ENCODE data around the gene GAL3ST1.
"Not testable (repeated sequence)": the region's sequence is repeated elsewhere in the genome, so short reads cannot be mapped to it uniquely, and the experiment has no call there.

The GAL3ST1 gene

GRCh38 chr22:30575859-30576258 lies 1.4 kb upstream of the GAL3ST1 start:
- no peak overlapping the region for H3K27ac ChIP-seq (ENCODE audit: low read depth, low read length)
- H3K4me1 ChIP-seq (ENCODE audit: control insufficient read depth, insufficient read depth, low read length, unreplicated experiment) = peaks cover 3% of the 10 kb centered on the region
- H2AFZ ChIP-seq (ENCODE audit: low read length, unreplicated experiment) = no peak overlapping the region
- H3K36me3 ChIP-seq (ENCODE audit: insufficient read depth, low read length) = no peaks in the 10 kb centered on the region
- H3K27me3 ChIP-seq (ENCODE audit: insufficient read depth, low read length) = no peaks in the 10 kb centered on the region
- H3K79me2 ChIP-seq (ENCODE audit: control insufficient read depth, insufficient read depth, low read length, unreplicated experiment) = no peaks in the 10 kb centered on the region
- H3K4me3 ChIP-seq (ENCODE audit: low read depth, low read length) = no peak overlapping the region

GRCh38 chr22:30574997-30575671 lies 669 bp upstream of the GAL3ST1 start:
- Histone ChIP-seq H3K4me3 (ENCODE audit: low read depth, low read length) (no peak overlapping the region), H3K27me3 (ENCODE audit: insufficient read depth, low read length) (no peaks in the 10 kb centered on the region), H3K79me2 (ENCODE audit: control insufficient read depth, insufficient read depth, low read length, unreplicated experiment) (no peaks in the 10 kb centered on the region), H3K27ac (ENCODE audit: low read depth, low read length) (peak overlapping the region; percentile 41; the same call in 1 of the 2 replicates), H2AFZ (ENCODE audit: low read length, unreplicated experiment) (no peak overlapping the region), H3K4me1 (ENCODE audit: control insufficient read depth, insufficient read depth, low read length, unreplicated experiment) (peaks cover 3% of the 10 kb centered on the region), H3K36me3 (ENCODE audit: insufficient read depth, low read length) (no peaks in the 10 kb centered on the region)

GRCh38 chr22:30573594-30574094 lies 821 bp downstream of the GAL3ST1 start:
- Histone ChIP-seq H2AFZ (ENCODE audit: low read length, unreplicated experiment) (no peak overlapping the region), H3K27me3 (ENCODE audit: insufficient read depth, low read length) (no peaks in the 10 kb centered on the region), H3K79me2 (ENCODE audit: control insufficient read depth, insufficient read depth, low read length, unreplicated experiment) (no peaks in the 10 kb centered on the region), H3K36me3 (ENCODE audit: insufficient read depth, low read length) (no peaks in the 10 kb centered on the region), H3K27ac (ENCODE audit: low read depth, low read length) (no peak overlapping the region), H3K4me1 (ENCODE audit: control insufficient read depth, insufficient read depth, low read length, unreplicated experiment) (peaks cover 3% of the 10 kb centered on the region), H3K4me3 (ENCODE audit: low read depth, low read length) (no peak overlapping the region)

- Histone ChIP-seq H3K4me1 (ENCODE audit: control insufficient read depth, insufficient read depth, low read length, unreplicated experiment) (peaks cover 3% of the 10 kb centered on the region), H3K36me3 (ENCODE audit: insufficient read depth, low read length) (no peaks in the 10 kb centered on the region), H3K27ac (ENCODE audit: low read depth, low read length) (no peak overlapping the region), H2AFZ (ENCODE audit: low read length, unreplicated experiment) (no peak overlapping the region), H3K79me2 (ENCODE audit: control insufficient read depth, insufficient read depth, low read length, unreplicated experiment) (no peaks in the 10 kb centered on the region), H3K27me3 (ENCODE audit: insufficient read depth, low read length) (no peaks in the 10 kb centered on the region), H3K4me3 (ENCODE audit: low read depth, low read length) (no peak overlapping the region)
Observed at GRCh38 chr22:30572840-30573593, 1.4 kb downstream of the GAL3ST1 start.

- Histone ChIP-seq H3K27me3 (ENCODE audit: insufficient read depth, low read length) (no peaks in the 10 kb centered on the region), H3K36me3 (ENCODE audit: insufficient read depth, low read length) (no peaks in the 10 kb centered on the region), H3K4me1 (ENCODE audit: control insufficient read depth, insufficient read depth, low read length, unreplicated experiment) (peaks cover 3% of the 10 kb centered on the region), H3K27ac (ENCODE audit: low read depth, low read length) (no peak overlapping the region), H3K4me3 (ENCODE audit: low read depth, low read length) (no peak overlapping the region), H2AFZ (ENCODE audit: low read length, unreplicated experiment) (no peak overlapping the region), H3K79me2 (ENCODE audit: control insufficient read depth, insufficient read depth, low read length, unreplicated experiment) (no peaks in the 10 kb centered on the region)
Observed at GRCh38 chr22:30572210-30572609, 2.3 kb downstream of the GAL3ST1 start.

- Histone ChIP-seq H3K4me3 (ENCODE audit: low read depth, low read length) (no peak overlapping the region), H3K36me3 (ENCODE audit: insufficient read depth, low read length) (no peaks in the 10 kb centered on the region), H3K27me3 (ENCODE audit: insufficient read depth, low read length) (no peaks in the 10 kb centered on the region), H3K4me1 (ENCODE audit: control insufficient read depth, insufficient read depth, low read length, unreplicated experiment) (no peaks in the 10 kb centered on the region), H3K27ac (ENCODE audit: low read depth, low read length) (no peak overlapping the region), H3K79me2 (ENCODE audit: control insufficient read depth, insufficient read depth, low read length, unreplicated experiment) (no peaks in the 10 kb centered on the region), H2AFZ (ENCODE audit: low read length, unreplicated experiment) (no peak overlapping the region)
Observed at GRCh38 chr22:30569674-30570202, 4.7 kb downstream of the GAL3ST1 start.

- no peak overlapping the region for H3K27ac ChIP-seq (ENCODE audit: low read depth, low read length)
- H2AFZ ChIP-seq (ENCODE audit: low read length, unreplicated experiment) = no peak overlapping the region
- H3K79me2 ChIP-seq (ENCODE audit: control insufficient read depth, insufficient read depth, low read length, unreplicated experiment) = no peaks in the 10 kb centered on the region
- H3K4me3 ChIP-seq (ENCODE audit: low read depth, low read length) = no peak overlapping the region
- H3K27me3 ChIP-seq (ENCODE audit: insufficient read depth, low read length) = no peaks in the 10 kb centered on the region
- H3K36me3 ChIP-seq (ENCODE audit: insufficient read depth, low read length) = no peaks in the 10 kb centered on the region
- no peaks in the 10 kb centered on the region for H3K4me1 ChIP-seq (ENCODE audit: control insufficient read depth, insufficient read depth, low read length, unreplicated experiment)
Observed at GRCh38 chr22:30568137-30568805, 6.2 kb downstream of the GAL3ST1 start.

- H3K4me1 ChIP-seq (ENCODE audit: control insufficient read depth, insufficient read depth, low read length, unreplicated experiment); H3K36me3 ChIP-seq (ENCODE audit: insufficient read depth, low read length); H3K4me3 ChIP-seq (ENCODE audit: low read depth, low read length); H3K27ac ChIP-seq (ENCODE audit: low read depth, low read length); H3K79me2 ChIP-seq (ENCODE audit: control insufficient read depth, insufficient read depth, low read length, unreplicated experiment); H2AFZ ChIP-seq (ENCODE audit: low read length, unreplicated experiment); H3K27me3 ChIP-seq (ENCODE audit: insufficient read depth, low read length): not testable (repeated sequence)
Observed at GRCh38 chr22:30567277-30567676, 7.2 kb downstream of the GAL3ST1 start.

GRCh38 chr22:30566125-30566524 lies 8.3 kb downstream of the GAL3ST1 start:
- Histone ChIP-seq H2AFZ (ENCODE audit: low read length, unreplicated experiment) (no peak overlapping the region), H3K27me3 (ENCODE audit: insufficient read depth, low read length) (no peaks in the 10 kb centered on the region), H3K27ac (ENCODE audit: low read depth, low read length) (no peak overlapping the region), H3K4me1 (ENCODE audit: control insufficient read depth, insufficient read depth, low read length, unreplicated experiment) (no peaks in the 10 kb centered on the region), H3K79me2 (ENCODE audit: control insufficient read depth, insufficient read depth, low read length, unreplicated experiment) (no peaks in the 10 kb centered on the region), H3K36me3 (ENCODE audit: insufficient read depth, low read length) (no peaks in the 10 kb centered on the region), H3K4me3 (ENCODE audit: low read depth, low read length) (no peak overlapping the region)

- no peaks in the 10 kb centered on the region for H3K27me3 ChIP-seq (ENCODE audit: insufficient read depth, low read length)
- H3K4me1 ChIP-seq (ENCODE audit: control insufficient read depth, insufficient read depth, low read length, unreplicated experiment) = no peaks in the 10 kb centered on the region
- H3K79me2 ChIP-seq (ENCODE audit: control insufficient read depth, insufficient read depth, low read length, unreplicated experiment) = no peaks in the 10 kb centered on the region
- no peak overlapping the region for H3K4me3 ChIP-seq (ENCODE audit: low read depth, low read length)
- no peaks in the 10 kb centered on the region for H3K36me3 ChIP-seq (ENCODE audit: insufficient read depth, low read length)
- H3K27ac ChIP-seq (ENCODE audit: low read depth, low read length) = no peak overlapping the region
- H2AFZ ChIP-seq (ENCODE audit: low read length, unreplicated experiment) = no peak overlapping the region
Observed at GRCh38 chr22:30565341-30565740, 9.1 kb downstream of the GAL3ST1 start.
